Sigmoid colon (tissue), 7 donors: Measurements from ENCODE around the gene IQCM. TPM values are rescaled to one million over a fixed set of nuclear protein-coding genes. Genes with fewer than 3 reads are reported as not detected.

Experiments
- DNase-seq: peaks from one replicate; pipeline ENCODE4 v3.0.0-alpha.2; 2019
- H3K27ac ChIP-seq, 4 donors: fragments of 200-600 bp; sonication (generic); one replicate each; pipeline ENCODE4 v1.5.1; 2016 to 2019; ENCODE audit warnings: mild to moderate bottlenecking in 1 of 4
- H3K27me3 ChIP-seq, 3 donors: fragments of 200-600 bp; sonication (generic); one replicate each; pipeline ENCODE4 v1.5.1; 2019; ENCODE audit warnings: mild to moderate bottlenecking in 1 of 3
- H3K36me3 ChIP-seq, 4 donors: fragments of 200-600 bp; sonication (generic); one replicate each; pipeline ENCODE4 v1.5.1; 2016 to 2019
- H3K4me1 ChIP-seq, 4 donors: fragments of 200-600 bp; sonication (generic); one replicate each; pipeline ENCODE4 v1.5.1; 2017 to 2019
- H3K4me3 ChIP-seq, 4 donors: fragments of 200-600 bp; sonication (generic); one replicate each; pipeline ENCODE4 v1.5.1; 2017 to 2019; ENCODE audit warnings: mild to moderate bottlenecking in 2 of 4, moderate library complexity in 1 of 4
- H3K9me3 ChIP-seq, 4 donors: fragments of 200-600 bp in 3 of 4; sonication (generic) in 3 of 4; one replicate each; pipeline versions ENCODE4 v1.5.1 to v1.6.1; 2013 to 2019
- CTCF ChIP-seq, 4 experiments: fragments of 450-650 bp in 3 of 4; fragments of 200-600 bp in 1 of 4; IDR thresholded peaks; one replicate each; pipeline ENCODE4 v1.5.1; 2016 to 2019; ENCODE audit warnings: antibody characterized with exemption in 4 of 4, mild to moderate bottlenecking in 3 of 4, moderate library complexity in 2 of 4
- EP300 ChIP-seq, 4 donors: sonication (generic); formaldehyde crosslinking; IDR thresholded peaks; one replicate each; pipeline ENCODE4 v1.6.1; 2017; ENCODE audit warnings: antibody characterized with exemption in 4 of 4
- POLR2A ChIP-seq, 2 donors: fragments of 450-650 bp; IDR thresholded peaks; one replicate each; pipeline ENCODE4 v1.6.1; 2016; ENCODE audit warnings: antibody characterized with exemption in 2 of 2, mild to moderate bottlenecking in 2 of 2, moderate library complexity in 2 of 2
- POLR2AphosphoS5 ChIP-seq, 4 donors: sonication (generic); formaldehyde crosslinking; IDR thresholded peaks; one replicate each; pipeline ENCODE4 v1.6.1; 2017; ENCODE audit warnings: antibody characterized with exemption in 4 of 4
- WGBS, 2 donors: extraction: QIAGEN DNeasy Blood & Tissue Kit; methylation state at CpG; one replicate each; pipeline ENCODE4 v1.1.7; 2013; 5-methylcytosine and 5-hydroxymethylcytosine counted together
- intact Hi-C: fragments of 100-400 bp; cut with DNase I; formaldehyde crosslinking; loops from one replicate; pipeline ENCODE4 v1.15.1; 2023
- polyA plus RNA-seq, 3 donors: library from polyadenylated mRNA; stranded (reverse); fragments of 200-250 nt; gene quantifications; one replicate each; pipeline ENCODE4 v1.2.3, GENCODE V29; 2013
- total RNA-seq, 4 donors: library from RNA; depleted of rRNA; stranded (reverse); fragments of >200 nt; gene quantifications; one replicate each; pipeline ENCODE4 v1.1.0, GENCODE V29; 2016
- donor health status: healthy with polysubstance abuse.
- donor health status: Bipolar disorder and iron deficiency.
- donor health status: healthy.

Gene IQCM
- total and polyA plus RNA-seq, 7 donors: 0.41 to 1.2 TPM; not detected in 5

GRCh38 chr4:149723065-149723464 is 92.6 kb downstream of the IQCM start:
- Histone ChIP-seq H3K9me3 (no peaks in the 10 kb centered on the region), H3K36me3 (no peaks in the 10 kb centered on the region), H3K27me3 (no peaks in the 10 kb centered on the region), H3K4me1 (no peaks in the 10 kb centered on the region), H3K27ac (no peak overlapping the region), H3K4me3 (no peak overlapping the region)
- TF ChIP-seq EP300 (IDR thresholded peaks at IDR 0.05) (no peak), POLR2AphosphoS5 (IDR thresholded peaks at IDR 0.05) (no peak)
- WGBS, 2 donors: 82 to 83% methylated on average over 2 of the region's 2 CpGs
- intact Hi-C loops: no loop called here
- no peak for DNase-seq

- no peak for TF ChIP-seq POLR2A (IDR thresholded peaks at IDR 0.05)
- no peak for TF ChIP-seq POLR2AphosphoS5 (IDR thresholded peaks at IDR 0.05)
- no peak for TF ChIP-seq EP300 (IDR thresholded peaks at IDR 0.05)
- TF ChIP-seq CTCF (IDR thresholded peaks at IDR 0.05): no peak
- Histone ChIP-seq H3K4me3 (no peak overlapping the region), H3K27ac (no peak overlapping the region), H3K27me3 (no peaks in the 10 kb centered on the region), H3K36me3 (no peaks in the 10 kb centered on the region), H3K9me3 (peaks cover 0 to 6% (median 0%) of the 10 kb centered on the region in 4 donors), H3K4me1 (no peaks in the 10 kb centered on the region)
- no peak for DNase-seq
- intact Hi-C loops: no loop called here
- WGBS, 2 donors: 84 to 91% methylated on average over 1 of the region's 1 CpG
Measured at GRCh38 chr4:149719806-149720205, 95.8 kb downstream of the IQCM start.

- TF ChIP-seq CTCF (IDR thresholded peaks at IDR 0.05) (no peak), POLR2AphosphoS5 (IDR thresholded peaks at IDR 0.05) (no peak), POLR2A (IDR thresholded peaks at IDR 0.05) (no peak), EP300 (IDR thresholded peaks at IDR 0.05) (no peak)
- Histone ChIP-seq H3K36me3 (no peaks in the 10 kb centered on the region), H3K27me3 (no peaks in the 10 kb centered on the region), H3K9me3 (peaks cover 0 to 6% (median 0%) of the 10 kb centered on the region in 4 donors), H3K4me1 (no peaks in the 10 kb centered on the region), H3K4me3 (no peak overlapping the region), H3K27ac (no peak overlapping the region)
- intact Hi-C loops: no loop called here
- no peak for DNase-seq
Measured at GRCh38 chr4:149719357-149719756, 96.3 kb downstream of the IQCM start.

DNA sequence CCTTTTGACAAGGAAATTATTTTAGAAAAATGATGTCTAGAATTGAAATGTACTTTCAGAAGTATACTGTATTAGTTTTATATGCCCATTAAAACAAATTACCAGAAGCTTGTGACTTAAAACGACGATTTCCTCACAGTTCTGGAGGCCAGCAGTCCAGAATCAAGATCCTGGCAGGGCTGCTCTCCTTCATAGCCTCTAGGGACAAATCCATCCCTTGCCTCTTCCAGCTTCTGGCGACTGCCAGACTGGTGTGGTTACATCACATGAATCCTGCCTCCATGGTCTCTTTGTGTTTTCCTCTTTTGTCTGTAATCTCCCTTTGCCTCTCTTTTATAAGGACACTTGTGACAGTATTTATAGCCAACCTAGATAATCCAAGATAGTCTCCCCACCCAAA is 97.1 kb downstream of the IQCM start:
- no peak overlapping the region for H3K4me3 ChIP-seq
- H3K27me3 ChIP-seq: no peaks in the 10 kb centered on the region
- DNase-seq: no peak
- H3K4me1 ChIP-seq: no peaks in the 10 kb centered on the region
- WGBS, 2 donors: 82 to 94% methylated on average over 3 of the region's 3 CpGs
- TF ChIP-seq POLR2AphosphoS5 (IDR thresholded peaks at IDR 0.05) (no peak), EP300 (IDR thresholded peaks at IDR 0.05) (no peak), POLR2A (IDR thresholded peaks at IDR 0.05) (no peak), CTCF (IDR thresholded peaks at IDR 0.05) (no peak)
- no peak overlapping the region for H3K27ac ChIP-seq
- peaks cover 0 to 6% (median 0%) of the 10 kb centered on the region in 4 donors for H3K9me3 ChIP-seq
- intact Hi-C loops: no loop called here
- no peaks in the 10 kb centered on the region for H3K36me3 ChIP-seq

DNA sequence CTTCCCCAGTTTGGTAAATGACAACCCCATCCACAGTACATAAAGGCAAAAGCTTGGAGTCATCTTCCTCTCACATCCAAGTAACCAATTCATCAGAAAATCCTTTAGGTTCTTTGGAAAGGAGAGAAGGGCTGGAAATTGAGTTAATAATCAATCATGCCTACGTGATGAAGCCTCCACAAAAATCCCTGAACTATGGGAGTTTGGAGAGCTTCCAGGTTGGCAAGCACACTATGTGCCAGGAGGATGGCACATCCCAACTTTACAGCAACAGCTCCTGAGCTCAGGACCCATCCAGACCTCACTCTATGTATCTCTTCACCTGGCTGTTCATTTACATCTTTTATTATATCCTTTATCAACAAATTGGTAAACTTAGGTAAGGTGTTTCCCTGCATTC is 98.9 kb downstream of the IQCM start:
- no peak overlapping the region for H3K27ac ChIP-seq
- no peak overlapping the region for H3K4me3 ChIP-seq
- intact Hi-C loops: no loop called here
- TF ChIP-seq CTCF (IDR thresholded peaks at IDR 0.05): no peak
- no peak for TF ChIP-seq POLR2AphosphoS5 (IDR thresholded peaks at IDR 0.05)
- no peak for TF ChIP-seq POLR2A (IDR thresholded peaks at IDR 0.05)
- TF ChIP-seq EP300 (IDR thresholded peaks at IDR 0.05): no peak
- H3K4me1 ChIP-seq: no peaks in the 10 kb centered on the region
- no peaks in the 10 kb centered on the region for H3K27me3 ChIP-seq
- DNase-seq: no peak
- no peaks in the 10 kb centered on the region for H3K36me3 ChIP-seq
- H3K9me3 ChIP-seq: peaks cover 0 to 6% (median 0%) of the 10 kb centered on the region in 4 donors
- 65 to 67% methylated on average over 1 of the region's 1 CpG for WGBS, 2 donors
